Uterus (tissue), 2 donors: ENCODE data around the gene NAT14.

Source experiments
- POLR2A ChIP-seq, 2 donors: fragments of 450-650 bp; IDR thresholded peaks; one replicate each; pipeline ENCODE4 v1.6.1; 2016; ENCODE audit warnings: antibody characterized with exemption in 2 of 2, mild to moderate bottlenecking in 1 of 2, moderate library complexity in 1 of 2
- TF ChIP-seq, protein P1 (sequence below), 4 experiments: fragments of 200-600 bp in 2 of 4; fragments of 450-650 bp in 2 of 4; sonication (generic) in 2 of 4; IDR thresholded peaks; one replicate each; pipeline ENCODE4 v1.5.1; 2016 to 2019; ENCODE audit warnings: antibody characterized with exemption in 4 of 4, mild to moderate bottlenecking in 2 of 4, moderate library complexity in 1 of 4

GRCh38 chr19:55446060-55446459 lies 38.9 kb upstream of the NAT14 start:
- TF ChIP-seq POLR2A (IDR thresholded peaks at IDR 0.05), result no peak
- TF ChIP-seq, protein P1, sequence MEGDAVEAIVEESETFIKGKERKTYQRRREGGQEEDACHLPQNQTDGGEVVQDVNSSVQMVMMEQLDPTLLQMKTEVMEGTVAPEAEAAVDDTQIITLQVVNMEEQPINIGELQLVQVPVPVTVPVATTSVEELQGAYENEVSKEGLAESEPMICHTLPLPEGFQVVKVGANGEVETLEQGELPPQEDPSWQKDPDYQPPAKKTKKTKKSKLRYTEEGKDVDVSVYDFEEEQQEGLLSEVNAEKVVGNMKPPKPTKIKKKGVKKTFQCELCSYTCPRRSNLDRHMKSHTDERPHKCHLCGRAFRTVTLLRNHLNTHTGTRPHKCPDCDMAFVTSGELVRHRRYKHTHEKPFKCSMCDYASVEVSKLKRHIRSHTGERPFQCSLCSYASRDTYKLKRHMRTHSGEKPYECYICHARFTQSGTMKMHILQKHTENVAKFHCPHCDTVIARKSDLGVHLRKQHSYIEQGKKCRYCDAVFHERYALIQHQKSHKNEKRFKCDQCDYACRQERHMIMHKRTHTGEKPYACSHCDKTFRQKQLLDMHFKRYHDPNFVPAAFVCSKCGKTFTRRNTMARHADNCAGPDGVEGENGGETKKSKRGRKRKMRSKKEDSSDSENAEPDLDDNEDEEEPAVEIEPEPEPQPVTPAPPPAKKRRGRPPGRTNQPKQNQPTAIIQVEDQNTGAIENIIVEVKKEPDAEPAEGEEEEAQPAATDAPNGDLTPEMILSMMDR (IDR thresholded peaks at IDR 0.05), result no peak
